Loucy (cell line): Measurements from ENCODE around the gene BBS5.

Source experiments
- H2AFZ ChIP-seq: fragments of 200-600 bp; sonication (generic); 2 replicates; pipeline ENCODE4 v1.6.0; 2016; ENCODE audit warnings: antibody characterized with exemption, mild to moderate bottlenecking, low read length, moderate library complexity
- H3F3A ChIP-seq: fragments of 200-600 bp; 2 replicates; pipeline ENCODE4 v1.6.0; 2016; ENCODE audit warnings: antibody characterized with exemption, low read depth, mild to moderate bottlenecking
- H3K27me3 ChIP-seq: fragments of 200-600 bp; sonication (generic); 2 replicates; pipeline ENCODE4 v1.6.1; 2014; ENCODE audit warnings: low read length, mild to moderate bottlenecking; ENCODE audit not compliant: insufficient read depth, poor library complexity, severe bottlenecking
- H3K36me3 ChIP-seq: fragments of 200-600 bp; sonication (generic); 2 replicates; pipeline ENCODE4 v1.6.1; 2016; ENCODE audit warnings: low read length; ENCODE audit not compliant: insufficient read depth
- H3K4me1 ChIP-seq: fragments of 200-600 bp; sonication (generic); 2 replicates; pipeline ENCODE4 v1.5.1; 2014; ENCODE audit warnings: low read length, mild to moderate bottlenecking; ENCODE audit not compliant: insufficient read depth, poor library complexity, severe bottlenecking
- H3K4me2 ChIP-seq: fragments of 200-600 bp; sonication (generic); 2 replicates; pipeline ENCODE4 v1.6.0; 2014; ENCODE audit warnings: antibody characterized with exemption, low read length, low read depth, mild to moderate bottlenecking; ENCODE audit not compliant: poor library complexity, severe bottlenecking
- H3K4me3 ChIP-seq: fragments of 200-600 bp; sonication (generic); 2 replicates; pipeline ENCODE4 v1.5.1; 2014; ENCODE audit warnings: low read length, mild to moderate bottlenecking, mixed read lengths; ENCODE audit not compliant: poor library complexity, severe bottlenecking
- H3K79me2 ChIP-seq: fragments of 200-600 bp; sonication (generic); 2 replicates; pipeline ENCODE4 v1.6.1; 2014; ENCODE audit warnings: low read length; ENCODE audit not compliant: insufficient read depth
- H3K9ac ChIP-seq: fragments of 200-600 bp; sonication (generic); 2 replicates; pipeline ENCODE4 v1.6.0; 2014; ENCODE audit warnings: mild to moderate bottlenecking, low read depth, low read length, moderate library complexity; ENCODE audit not compliant: poor library complexity, severe bottlenecking
- H3K9me2 ChIP-seq: fragments of 200-600 bp; sonication (generic); replicated peaks from 2 replicates; pipeline ENCODE4 v1.6.1; 2016; ENCODE audit warnings: low read depth, low read length, mixed read lengths
- H3K9me3 ChIP-seq: fragments of 200-600 bp; sonication (generic); 2 replicates; pipeline ENCODE4 v1.6.1; 2014; ENCODE audit warnings: mild to moderate bottlenecking, antibody characterized with exemption, low read length, low read depth; ENCODE audit not compliant: insufficient read depth
- H4K20me1 ChIP-seq: fragments of 200-600 bp; sonication (generic); 2 replicates; pipeline ENCODE4 v1.6.0; 2014; ENCODE audit warnings: antibody characterized with exemption, low read length, mild to moderate bottlenecking; ENCODE audit not compliant: insufficient read depth, poor library complexity, severe bottlenecking
- CTCF ChIP-seq: fragments of 200-600 bp; sonication (generic); conservative IDR thresholded peaks from 2 replicates; pipeline ENCODE4 v1.5.1; 2014; ENCODE audit warnings: mild to moderate bottlenecking, antibody characterized with exemption, low read length
- EZH2phosphoT487 ChIP-seq: fragments of 200-600 bp; IDR thresholded peaks from 2 replicates; pipeline ENCODE4 v1.6.1; 2018; ENCODE audit warnings: antibody characterized with exemption, mild to moderate bottlenecking, moderate library complexity, borderline replicate concordance

BBS5 gene

GRCh38 chr2:169523681-169524080 is 44.4 kb downstream of the BBS5 start:
- Histone ChIP-seq H3K9me2 (no peaks in the 10 kb centered on the region), H3F3A (no peaks in the 10 kb centered on the region), H4K20me1 (no peaks in the 10 kb centered on the region), H3K9me3 (no peaks in the 10 kb centered on the region), H3K4me3 (no peak overlapping the region), H3K4me1 (no peaks in the 10 kb centered on the region), H3K79me2 (no peaks in the 10 kb centered on the region), H3K9ac (no peak overlapping the region), H2AFZ (no peak overlapping the region), H3K27me3 (no peaks in the 10 kb centered on the region), H3K4me2 (no peak overlapping the region), H3K36me3 (no peaks in the 10 kb centered on the region; the same call in 1 of the 2 replicates)
- no peak for TF ChIP-seq CTCF
- no peak for TF ChIP-seq EZH2phosphoT487

- H3K36me3 ChIP-seq: peaks cover 5% of the 10 kb centered on the region; the same call in 1 of the 2 replicates
- no peaks in the 10 kb centered on the region for H4K20me1 ChIP-seq
- TF ChIP-seq CTCF (no peak), EZH2phosphoT487 (no peak)
- H3K9ac ChIP-seq: no peak overlapping the region
- H3K4me2 ChIP-seq: no peak overlapping the region
- H3K4me1 ChIP-seq: no peaks in the 10 kb centered on the region
- no peak overlapping the region for H3K4me3 ChIP-seq
- no peaks in the 10 kb centered on the region for H3K79me2 ChIP-seq
- H3F3A ChIP-seq: no peaks in the 10 kb centered on the region
- no peak overlapping the region for H2AFZ ChIP-seq
- H3K9me2 ChIP-seq: no peaks in the 10 kb centered on the region
- H3K9me3 ChIP-seq: no peaks in the 10 kb centered on the region
- no peaks in the 10 kb centered on the region for H3K27me3 ChIP-seq
Observed at GRCh38 chr2:169525434-169525833, 46.1 kb downstream of the BBS5 start.

- no peaks in the 10 kb centered on the region for H4K20me1 ChIP-seq
- no peaks in the 10 kb centered on the region for H3K9me2 ChIP-seq
- H3F3A ChIP-seq: no peaks in the 10 kb centered on the region
- no peak for TF ChIP-seq CTCF
- no peak for TF ChIP-seq EZH2phosphoT487
- no peaks in the 10 kb centered on the region for H3K9me3 ChIP-seq
- no peak overlapping the region for H3K9ac ChIP-seq
- peaks cover 5% of the 10 kb centered on the region; the same call in 1 of the 2 replicates for H3K36me3 ChIP-seq
- no peaks in the 10 kb centered on the region for H3K79me2 ChIP-seq
- no peaks in the 10 kb centered on the region for H3K4me1 ChIP-seq
- H3K4me2 ChIP-seq: no peak overlapping the region
- H3K4me3 ChIP-seq: no peak overlapping the region
- H3K27me3 ChIP-seq: no peaks in the 10 kb centered on the region
- H2AFZ ChIP-seq: no peak overlapping the region
Observed at GRCh38 chr2:169526451-169526850, 47.2 kb downstream of the BBS5 start.
